BE2C (cell line): ENCODE results near the gene ARMC9. TPM values are rescaled to one million over a fixed set of nuclear protein-coding genes. Genes with fewer than 3 reads are reported as not detected.

Experiments
- DNase-seq: peaks from one replicate; pipeline ENCODE4 v3.0.0-alpha.2; 2020
- H3K27me3 ChIP-seq: fragments of 250-450 bp; sonication (Bioruptor Pico); 2 replicates; pipeline ENCODE4 v1.5.1; 2020; ENCODE audit warnings: mild to moderate bottlenecking
- H3K36me3 ChIP-seq: fragments of 250-450 bp; sonication (Bioruptor Pico); 2 replicates; pipeline ENCODE4 v1.5.1; 2020; ENCODE audit warnings: mild to moderate bottlenecking
- H3K4me1 ChIP-seq: fragments of 250-450 bp; sonication (Bioruptor Pico); 2 replicates; pipeline ENCODE4 v1.5.1; 2020
- H3K4me3 ChIP-seq: 2 replicates; pipeline ENCODE4 v1.5.1; 2011; ENCODE audit warnings: low read depth, low read length
- H3K9me3 ChIP-seq: fragments of 250-450 bp; sonication (Bioruptor Pico); 2 replicates; pipeline ENCODE4 v1.5.1; 2020
- polyA plus RNA-seq: library from polyadenylated mRNA; unstranded; fragments of >200 nt; gene quantifications from one replicate; pipeline ENCODE4 v1.2.1, GENCODE V29; 2012; ENCODE audit warnings: low read depth, missing spikeins; ENCODE audit not compliant: insufficient read length, insufficient read depth
- TF ChIP-seq, protein P1 (sequence below): IDR thresholded peaks from 2 replicates; pipeline ENCODE4 v1.5.1; 2012; ENCODE audit warnings: mild to moderate bottlenecking, low read depth, low read length

ARMC9 gene, protein sequence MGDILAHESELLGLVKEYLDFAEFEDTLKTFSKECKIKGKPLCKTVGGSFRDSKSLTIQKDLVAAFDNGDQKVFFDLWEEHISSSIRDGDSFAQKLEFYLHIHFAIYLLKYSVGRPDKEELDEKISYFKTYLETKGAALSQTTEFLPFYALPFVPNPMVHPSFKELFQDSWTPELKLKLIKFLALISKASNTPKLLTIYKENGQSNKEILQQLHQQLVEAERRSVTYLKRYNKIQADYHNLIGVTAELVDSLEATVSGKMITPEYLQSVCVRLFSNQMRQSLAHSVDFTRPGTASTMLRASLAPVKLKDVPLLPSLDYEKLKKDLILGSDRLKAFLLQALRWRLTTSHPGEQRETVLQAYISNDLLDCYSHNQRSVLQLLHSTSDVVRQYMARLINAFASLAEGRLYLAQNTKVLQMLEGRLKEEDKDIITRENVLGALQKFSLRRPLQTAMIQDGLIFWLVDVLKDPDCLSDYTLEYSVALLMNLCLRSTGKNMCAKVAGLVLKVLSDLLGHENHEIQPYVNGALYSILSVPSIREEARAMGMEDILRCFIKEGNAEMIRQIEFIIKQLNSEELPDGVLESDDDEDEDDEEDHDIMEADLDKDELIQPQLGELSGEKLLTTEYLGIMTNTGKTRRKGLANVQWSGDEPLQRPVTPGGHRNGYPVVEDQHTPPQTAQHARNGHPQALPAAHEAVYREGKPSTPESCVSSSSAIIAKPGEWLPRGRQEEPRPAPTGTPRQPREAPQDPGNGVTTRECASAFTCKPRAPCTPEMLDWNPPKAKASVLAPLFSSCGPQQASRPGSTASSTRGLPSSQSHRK
- 24.7 TPM for polyA plus RNA-seq

DNA sequence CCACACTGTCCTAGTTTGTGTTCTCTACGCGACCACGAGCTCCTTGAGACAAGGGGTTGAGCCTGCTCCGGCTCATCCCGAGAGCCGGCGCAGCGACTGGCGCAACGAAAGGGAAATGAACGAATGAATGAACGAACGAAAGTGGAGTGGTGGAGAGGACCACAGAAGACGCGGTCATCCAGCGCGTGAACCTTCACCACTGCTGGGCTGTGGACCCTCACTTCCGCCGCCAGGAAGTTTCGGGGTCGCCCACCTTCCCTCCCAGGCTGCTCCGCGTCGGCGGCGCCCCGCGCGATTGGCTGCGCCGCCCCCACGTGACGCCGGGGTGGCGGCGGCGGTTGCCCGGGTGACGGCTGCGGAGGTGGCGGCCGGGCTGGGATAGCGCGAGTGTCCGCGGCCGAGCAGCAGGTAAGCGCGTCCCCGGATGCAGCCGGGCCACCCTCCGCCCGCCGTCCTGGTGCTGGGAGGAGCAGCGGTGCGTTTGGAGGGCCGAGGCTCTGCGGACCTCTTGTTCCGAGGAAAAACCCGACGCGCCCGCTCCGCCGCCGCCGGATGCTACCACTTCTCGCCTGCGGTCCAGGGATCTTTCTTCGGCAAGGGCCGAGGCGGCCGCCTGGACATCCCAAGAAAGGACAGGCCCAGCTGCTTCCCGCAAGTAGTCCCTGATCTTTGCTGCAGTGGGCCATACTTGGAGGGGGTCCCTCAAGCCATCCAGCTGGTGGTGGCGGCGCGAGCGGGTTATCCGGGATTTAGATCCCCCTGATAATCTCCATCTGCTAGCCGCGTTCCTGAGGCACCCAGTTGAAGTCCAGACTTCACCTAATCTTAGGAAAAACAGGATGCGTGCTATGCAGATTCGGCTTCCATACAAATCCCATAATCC is at the start of gene ARMC9:
TSS of gene ARMC9 (plus strand) at position 341 of the 883 bp plus-strand sequence. CDS start 7,608 bp downstream, outside the sequence.
- TF ChIP-seq, protein P1, sequence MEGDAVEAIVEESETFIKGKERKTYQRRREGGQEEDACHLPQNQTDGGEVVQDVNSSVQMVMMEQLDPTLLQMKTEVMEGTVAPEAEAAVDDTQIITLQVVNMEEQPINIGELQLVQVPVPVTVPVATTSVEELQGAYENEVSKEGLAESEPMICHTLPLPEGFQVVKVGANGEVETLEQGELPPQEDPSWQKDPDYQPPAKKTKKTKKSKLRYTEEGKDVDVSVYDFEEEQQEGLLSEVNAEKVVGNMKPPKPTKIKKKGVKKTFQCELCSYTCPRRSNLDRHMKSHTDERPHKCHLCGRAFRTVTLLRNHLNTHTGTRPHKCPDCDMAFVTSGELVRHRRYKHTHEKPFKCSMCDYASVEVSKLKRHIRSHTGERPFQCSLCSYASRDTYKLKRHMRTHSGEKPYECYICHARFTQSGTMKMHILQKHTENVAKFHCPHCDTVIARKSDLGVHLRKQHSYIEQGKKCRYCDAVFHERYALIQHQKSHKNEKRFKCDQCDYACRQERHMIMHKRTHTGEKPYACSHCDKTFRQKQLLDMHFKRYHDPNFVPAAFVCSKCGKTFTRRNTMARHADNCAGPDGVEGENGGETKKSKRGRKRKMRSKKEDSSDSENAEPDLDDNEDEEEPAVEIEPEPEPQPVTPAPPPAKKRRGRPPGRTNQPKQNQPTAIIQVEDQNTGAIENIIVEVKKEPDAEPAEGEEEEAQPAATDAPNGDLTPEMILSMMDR: no peak
- Histone ChIP-seq H3K27me3 (no peaks in the 10 kb centered on the region), H3K9me3 (no peaks in the 10 kb centered on the region), H3K4me1 (no peaks in the 10 kb centered on the region), H3K4me3 (peak within 1 kb of the TSS; percentile 92), H3K36me3 (peaks cover 4% of the 10 kb centered on the region)
- DNase-seq: peak; percentile 88

DNA sequence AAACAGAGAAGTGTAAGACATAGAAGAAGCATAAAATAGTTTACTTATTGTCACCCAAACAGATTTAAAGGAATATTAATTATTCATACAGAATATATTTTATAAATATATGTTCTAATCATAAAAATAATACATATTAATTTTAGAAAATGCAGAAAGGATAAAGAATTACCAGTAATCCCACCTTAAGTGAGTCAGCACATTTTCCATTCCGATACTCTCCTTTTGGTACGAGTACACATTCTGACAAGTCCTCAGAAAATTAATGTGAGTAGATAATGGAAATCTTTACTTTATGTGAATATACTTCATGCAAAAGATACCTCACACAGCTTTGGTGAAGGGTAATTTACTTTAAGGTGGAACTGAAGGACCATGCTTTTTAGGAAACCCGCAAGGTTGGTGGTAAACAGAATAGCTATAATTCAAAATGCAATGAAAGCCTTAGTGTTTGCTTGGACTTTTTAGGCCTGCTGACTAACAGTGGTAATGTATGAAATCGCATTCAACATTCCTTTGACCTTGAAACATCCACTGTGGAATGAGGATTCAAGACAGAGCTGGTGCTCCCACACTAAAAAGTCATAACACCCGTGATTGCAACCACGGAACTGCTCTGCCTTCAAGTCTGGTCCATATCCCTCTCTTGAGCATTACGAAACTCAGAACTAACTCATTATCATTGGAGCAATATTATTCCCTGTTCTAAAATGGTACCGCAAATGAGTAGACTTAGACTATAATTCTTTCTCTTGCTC is 45.5 kb upstream of the ARMC9 start:
- H3K9me3 ChIP-seq: no peaks in the 10 kb centered on the region
- no peaks in the 10 kb centered on the region for H3K27me3 ChIP-seq
- DNase-seq: no peak
- H3K4me1 ChIP-seq: peaks cover 5% of the 10 kb centered on the region; the same call in 1 of the 2 replicates
- TF ChIP-seq, protein P1: no peak
- no peak overlapping the region for H3K4me3 ChIP-seq
- H3K36me3 ChIP-seq: peaks cover 31% of the 10 kb centered on the region

DNA sequence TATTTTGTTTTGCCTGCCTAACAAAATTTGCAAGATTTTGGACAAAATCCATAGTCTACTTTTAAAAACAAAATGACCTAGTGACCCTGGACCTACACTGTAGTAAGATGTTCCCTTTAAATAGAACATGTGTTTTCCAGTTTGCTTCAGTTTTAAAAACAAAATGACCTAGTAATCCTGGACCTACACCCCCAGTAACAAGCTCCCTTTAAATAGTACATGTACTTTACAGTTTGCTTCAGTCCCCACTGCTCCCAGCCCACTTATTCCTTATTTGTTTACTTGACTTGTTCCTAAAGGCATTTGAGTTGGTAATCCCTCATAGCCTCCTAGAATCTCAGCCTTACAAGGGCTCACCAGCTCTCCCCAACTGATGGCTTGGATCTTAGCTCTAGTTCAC is 39.1 kb upstream of the ARMC9 start:
- TF ChIP-seq, protein P1: no peak
- no peaks in the 10 kb centered on the region for H3K4me1 ChIP-seq
- no peaks in the 10 kb centered on the region for H3K27me3 ChIP-seq
- no peaks in the 10 kb centered on the region for H3K9me3 ChIP-seq
- no peak for DNase-seq
- H3K36me3 ChIP-seq: peaks cover 17% of the 10 kb centered on the region
- H3K4me3 ChIP-seq: no peak overlapping the region

DNA sequence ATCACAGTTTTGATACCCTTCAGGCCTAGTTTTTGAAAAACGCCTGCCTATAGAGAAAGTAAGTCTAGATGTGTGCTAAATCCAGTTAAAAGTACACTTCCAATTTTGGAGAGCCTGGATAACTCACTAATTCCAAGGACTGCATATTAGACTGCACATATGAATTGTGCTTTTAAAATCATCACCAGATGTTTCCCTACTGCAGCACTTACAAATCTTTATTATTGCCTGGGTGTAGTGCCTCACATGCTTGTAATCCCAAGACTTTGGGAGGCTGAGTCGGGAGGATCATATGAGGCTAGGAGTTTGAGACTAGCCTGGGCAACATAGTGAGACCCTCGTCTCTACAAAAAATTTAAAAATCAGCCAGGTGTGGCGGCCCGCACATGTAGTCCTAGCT is 37.7 kb upstream of the ARMC9 start:
- TF ChIP-seq, protein P1: no peak
- no peak overlapping the region for H3K4me3 ChIP-seq
- peaks cover 14% of the 10 kb centered on the region for H3K36me3 ChIP-seq
- DNase-seq: no peak
- no peaks in the 10 kb centered on the region for H3K4me1 ChIP-seq
- no peaks in the 10 kb centered on the region for H3K27me3 ChIP-seq
- no peaks in the 10 kb centered on the region for H3K9me3 ChIP-seq

DNA sequence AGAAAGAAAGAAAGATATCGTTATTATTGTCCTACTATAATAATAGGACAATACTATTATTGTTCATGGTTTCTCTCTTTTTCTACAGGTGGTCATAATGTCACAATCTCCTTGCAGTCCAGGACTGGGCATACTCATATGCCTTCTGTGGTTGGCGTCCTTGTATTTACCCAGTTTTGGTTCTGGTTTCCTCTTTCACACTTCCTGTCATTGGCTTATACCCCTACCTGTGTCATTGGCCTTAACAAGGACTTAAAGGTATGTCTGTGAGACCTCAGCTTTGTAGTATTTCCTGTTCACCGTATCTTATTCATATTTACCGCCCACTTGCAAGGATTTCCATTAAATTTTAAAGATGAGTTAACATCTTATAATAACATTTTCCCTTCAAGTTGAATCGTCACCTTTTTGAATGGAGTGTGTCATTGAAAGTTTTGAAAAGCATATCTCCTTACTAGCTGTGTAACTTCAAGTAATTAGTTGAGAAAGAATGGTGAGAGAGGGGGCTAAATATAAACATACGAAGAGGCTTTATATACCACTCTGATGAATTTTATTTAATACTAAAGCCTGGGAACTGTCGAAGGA is 37.1 kb upstream of the ARMC9 start:
- DNase-seq: no peak

More for the DNA sequence above, 37.1 kb upstream of the ARMC9 start:
- Histone ChIP-seq H3K4me3 (no peak overlapping the region), H3K4me1 (no peaks in the 10 kb centered on the region), H3K9me3 (no peaks in the 10 kb centered on the region), H3K27me3 (no peaks in the 10 kb centered on the region), H3K36me3 (peaks cover 20% of the 10 kb centered on the region)
- TF ChIP-seq, protein P1: no peak
